H7 (cell line): ENCODE data around the gene AMBRA1. TPM values are rescaled to one million over a fixed set of nuclear protein-coding genes. Genes with fewer than 3 reads are reported as not detected.
"Not testable (repeated sequence)": the region's sequence is repeated elsewhere in the genome, so short reads cannot be mapped to it uniquely, and the experiment has no call there.

ENCODE experiments used
- DNase-seq: peaks from one replicate; pipeline ENCODE4 v3.0.0; 2012
- H3K27me3 ChIP-seq: 2 replicates; pipeline ENCODE4 v1.6.0; 2011; ENCODE audit warnings: mild to moderate bottlenecking, low read length; ENCODE audit not compliant: control insufficient read depth, insufficient read depth
- H3K36me3 ChIP-seq: replicated peaks from 2 replicates; pipeline ENCODE4 v1.5.1; 2011; ENCODE audit warnings: low read length; ENCODE audit not compliant: control insufficient read depth, insufficient read depth
- H3K4me3 ChIP-seq: 2 replicates; pipeline ENCODE4 v1.5.1; 2011; ENCODE audit warnings: low read depth, mild to moderate bottlenecking, control low read depth, low read length, moderate library complexity; ENCODE audit not compliant: insufficient read depth
- total RNA-seq: library from RNA; depleted of rRNA; stranded (reverse); fragments of >200 nt; shearing (Covaris generic); gene quantifications from 2 replicates; pipeline ENCODE4 v1.2.3, GENCODE V29; 2014

AMBRA1 gene
- total RNA-seq, 1 experiment from 2014 or later: 42.5 TPM

- H3K27me3 ChIP-seq: no peaks in the 10 kb centered on the region
- H3K4me3 ChIP-seq: no peak overlapping the region
- DNase-seq: no peak
- no peaks in the 10 kb centered on the region; the same call in none of the 2 replicates for H3K36me3 ChIP-seq
Observed at GRCh38 chr11:46601129-46601528, 7.3 kb upstream of the AMBRA1 start.

GRCh38 chr11:46600194-46600960 is 6.6 kb upstream of the AMBRA1 start:
- DNase-seq: no peak
- no peaks in the 10 kb centered on the region for H3K27me3 ChIP-seq
- H3K36me3 ChIP-seq: no peaks in the 10 kb centered on the region; the same call in none of the 2 replicates
- no peak overlapping the region for H3K4me3 ChIP-seq

DNA sequence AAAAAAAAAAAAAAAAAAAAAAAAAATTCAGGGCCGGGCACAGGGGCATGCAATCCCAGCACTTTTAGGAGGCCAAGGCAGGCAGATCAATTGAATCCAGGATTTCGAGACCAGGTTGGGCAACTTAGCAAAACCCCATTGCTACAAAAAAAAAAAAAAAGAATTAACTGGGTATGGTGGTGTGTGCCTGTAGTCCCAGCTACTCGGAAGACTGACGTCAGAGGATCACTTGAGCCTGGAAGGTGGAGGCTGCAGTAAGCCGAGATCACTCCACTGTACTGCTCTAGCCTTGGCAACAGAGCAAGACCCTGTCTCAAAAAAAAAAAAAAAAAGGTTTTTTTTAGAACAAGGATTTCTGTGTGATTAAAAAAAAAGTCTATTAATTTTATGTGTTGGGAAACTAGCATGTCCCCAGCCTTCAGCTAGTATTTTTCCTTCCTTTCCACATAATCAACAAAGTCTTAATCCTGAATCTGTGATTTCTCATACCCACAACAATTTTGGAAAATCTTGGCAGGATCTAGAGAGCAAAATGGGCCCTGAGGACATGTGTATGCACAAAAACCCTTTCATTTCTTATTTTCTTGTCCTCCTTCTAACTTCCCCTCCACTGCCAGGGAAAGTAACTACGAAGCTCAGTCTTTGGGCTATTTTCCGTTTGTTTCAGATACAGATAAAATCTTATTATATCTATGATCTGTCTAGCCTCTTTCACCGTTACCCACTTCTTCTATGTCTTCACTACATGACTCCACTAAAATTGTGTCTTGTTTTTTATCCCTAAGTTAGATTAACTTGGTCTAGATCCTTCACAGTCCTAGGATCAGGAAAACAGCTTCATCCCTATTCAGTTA is 5.7 kb upstream of the AMBRA1 start:
- DNase-seq: no peak
- Histone ChIP-seq H3K27me3 (no peaks in the 10 kb centered on the region), H3K36me3 (no peaks in the 10 kb centered on the region; the same call in none of the 2 replicates), H3K4me3 (no peak overlapping the region)

GRCh38 chr11:46597609-46598219 is 3.9 kb upstream of the AMBRA1 start:
- DNase-seq: no peak
- Histone ChIP-seq H3K36me3 (no peaks in the 10 kb centered on the region), H3K27me3 (no peaks in the 10 kb centered on the region), H3K4me3 (no peak overlapping the region)

GRCh38 chr11:46597155-46597554 is 3.3 kb upstream of the AMBRA1 start:
- DNase-seq: no peak
- Histone ChIP-seq H3K27me3 (no peaks in the 10 kb centered on the region), H3K36me3 (no peaks in the 10 kb centered on the region), H3K4me3 (no peak overlapping the region)

DNA sequence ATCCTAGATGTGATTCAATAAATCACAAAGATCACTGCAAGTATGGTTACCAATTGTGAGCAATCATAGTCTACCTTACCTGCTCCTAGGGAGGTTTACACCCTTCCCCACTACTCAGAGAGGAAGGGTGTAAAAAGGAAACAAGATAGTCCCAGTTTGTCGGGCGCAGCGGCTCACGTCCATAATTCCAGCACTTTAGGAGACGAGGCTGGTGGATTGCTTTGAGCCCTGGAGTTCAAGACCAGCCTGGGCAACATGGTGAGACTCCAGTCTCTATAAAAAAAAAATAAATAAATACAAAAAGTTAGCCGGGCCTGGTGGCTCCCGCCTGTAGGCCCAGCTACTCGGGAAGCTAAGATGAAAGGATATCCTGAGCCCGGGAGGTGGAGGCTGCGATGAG is 962 bp upstream of the AMBRA1 start:
- DNase-seq: no peak
- H3K4me3 ChIP-seq: no peak overlapping the region
- no peaks in the 10 kb centered on the region for H3K27me3 ChIP-seq
- no peaks in the 10 kb centered on the region for H3K36me3 ChIP-seq

- no peak for DNase-seq
- H3K4me3 ChIP-seq: peak overlapping the region; percentile 78; the same call in 1 of the 2 replicates
- no peaks in the 10 kb centered on the region for H3K36me3 ChIP-seq
- H3K27me3 ChIP-seq: no peaks in the 10 kb centered on the region
Observed at GRCh38 chr11:46594374-46594700, 514 bp upstream of the AMBRA1 start.

- H3K36me3 ChIP-seq: no peaks in the 10 kb centered on the region
- DNase-seq: no peak
- H3K4me3 ChIP-seq: no peak overlapping the region
Observed at GRCh38 chr11:46590740-46591605, 2.9 kb downstream of the AMBRA1 start.

DNA sequence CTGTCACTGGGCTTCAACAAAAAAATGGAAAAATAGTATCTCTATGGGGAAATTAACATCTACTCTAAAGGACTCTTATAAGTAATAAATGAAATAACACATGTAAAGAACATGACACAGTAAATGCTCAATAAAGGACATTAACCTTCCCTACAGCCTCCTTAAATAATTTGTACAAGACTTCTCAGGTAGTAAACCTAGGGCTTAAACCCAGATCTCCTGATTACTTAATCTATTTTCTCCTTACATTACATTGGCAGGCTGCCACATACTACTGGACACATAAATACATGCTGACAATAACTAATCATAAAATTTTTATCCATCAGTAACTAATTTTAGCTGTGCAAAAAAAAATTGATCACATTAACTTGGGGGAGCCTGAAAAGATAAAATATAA is 4.9 kb downstream of the AMBRA1 start:
- Histone ChIP-seq H3K36me3 (no peaks in the 10 kb centered on the region), H3K4me3 (no peak overlapping the region), H3K27me3 (no peaks in the 10 kb centered on the region)
- no peak for DNase-seq

More at GRCh38 chr11:46590740-46591605, 2.9 kb downstream of the AMBRA1 start:
- H3K27me3 ChIP-seq: no peaks in the 10 kb centered on the region

DNA sequence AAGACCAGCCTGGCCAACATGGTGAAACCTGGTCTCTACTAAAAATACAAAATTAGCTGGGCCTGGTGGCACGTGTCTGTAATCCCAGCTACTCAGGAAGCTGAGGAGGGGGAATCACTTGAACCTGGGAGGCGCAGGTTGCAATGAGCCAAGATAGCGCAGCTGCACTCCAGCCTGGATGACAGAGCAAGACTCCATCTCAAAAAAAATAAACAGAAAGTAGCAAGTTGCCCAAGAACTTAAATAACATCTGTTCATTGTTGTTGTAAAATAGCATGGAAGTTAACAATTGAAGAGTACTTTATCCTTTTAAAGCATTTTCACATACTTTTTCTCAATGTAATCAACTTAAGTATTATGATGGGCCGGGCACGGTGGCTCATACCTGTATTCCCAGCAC is 5.7 kb downstream of the AMBRA1 start:
- Histone ChIP-seq H3K27me3 (no peaks in the 10 kb centered on the region), H3K36me3 (no peaks in the 10 kb centered on the region), H3K4me3 (no peak overlapping the region)
- no peak for DNase-seq

GRCh38 chr11:46583513-46583912 is 10.3 kb downstream of the AMBRA1 start:
- H3K4me3 ChIP-seq, H3K27me3 ChIP-seq, DNase-seq, H3K36me3 ChIP-seq: not testable (repeated sequence)

GRCh38 chr11:46582588-46582987 is 11.2 kb downstream of the AMBRA1 start:
- Histone ChIP-seq H3K27me3 (no peaks in the 10 kb centered on the region), H3K36me3 (no peaks in the 10 kb centered on the region), H3K4me3 (no peak overlapping the region)
- DNase-seq: no peak

DNA sequence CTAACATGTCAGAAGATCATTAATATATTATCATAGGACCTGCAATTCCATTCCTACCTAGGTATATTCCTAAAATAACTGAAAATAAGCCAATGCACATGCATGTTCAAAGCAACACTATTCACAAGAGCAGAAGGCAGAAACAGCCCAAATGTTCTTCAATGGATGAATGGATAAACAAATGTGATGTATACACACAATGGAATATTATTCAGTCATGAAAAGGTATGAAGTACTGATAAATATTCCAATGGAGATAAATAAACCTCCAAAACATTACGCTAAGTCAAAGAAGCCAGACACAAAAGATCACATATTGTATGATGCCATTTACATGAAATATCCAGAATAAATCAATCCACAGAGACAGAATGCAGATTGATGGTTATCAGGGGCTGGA is 16.8 kb downstream of the AMBRA1 start:
- DNase-seq: no peak
- H3K27me3 ChIP-seq: no peaks in the 10 kb centered on the region
- no peaks in the 10 kb centered on the region for H3K36me3 ChIP-seq
- no peak overlapping the region for H3K4me3 ChIP-seq

DNA sequence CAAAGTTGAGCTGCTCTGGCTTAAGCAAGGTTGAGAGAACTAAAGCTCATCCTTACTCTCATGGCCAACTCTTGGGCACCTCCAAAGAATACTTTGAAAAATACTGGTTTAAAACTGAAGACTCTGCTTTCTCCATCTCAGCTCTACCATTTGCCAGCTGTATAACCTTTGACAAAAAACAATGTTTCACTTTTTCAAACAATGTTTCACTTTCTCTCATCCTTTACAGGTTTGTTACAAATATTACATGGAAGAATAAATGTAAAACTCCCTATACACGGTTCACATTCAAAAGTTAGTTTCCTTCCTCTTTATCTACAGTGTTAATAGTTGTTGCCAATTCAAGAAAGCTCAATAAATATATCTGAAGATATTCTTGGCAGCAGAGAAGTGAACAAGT is 19.2 kb downstream of the AMBRA1 start:
- Histone ChIP-seq H3K4me3 (no peak overlapping the region), H3K27me3 (no peaks in the 10 kb centered on the region), H3K36me3 (no peaks in the 10 kb centered on the region)
- DNase-seq: no peak
